ENCODE data around the gene H1-8. TPM values are rescaled to one million over a fixed set of nuclear protein-coding genes. Genes with fewer than 3 reads are reported as not detected.

Gene H1-8
- total and polyA plus RNA-seq, 4 donors = not detected

- whole genome bisulfite sequencing (ENCODE audit: insufficient coverage) = 73% methylated on average over 18 of the region's 18 CpGs
- Histone ChIP-seq H3K9me3 (ENCODE audit: control insufficient read depth, insufficient read depth, low read length) (no peaks in the 10 kb centered on the region), H3K27ac (ENCODE audit: low read depth, low read length) (no peak overlapping the region), H3K4me1 (ENCODE audit: control insufficient read depth, insufficient read depth, low read length) (peaks cover 17% of the 10 kb centered on the region), H3K27me3 (ENCODE audit: control insufficient read depth, insufficient read depth, low read length) (no peaks in the 10 kb centered on the region), H3K4me3 (ENCODE audit: low read depth, low read length) (no peak overlapping the region), H3K36me3 (ENCODE audit: control insufficient read depth, insufficient read depth, low read length) (peaks cover 49% of the 10 kb centered on the region)
- DNase-seq (ENCODE audit: low read depth in 4 of 6, low spot score in 6 of 6) = no peak
Measured at GRCh38 chr3:129567176-129567705, 24.3 kb downstream of the H1-8 start.

GRCh38 chr3:129567939-129568338 is 25.0 kb downstream of the H1-8 start:
- no peaks in the 10 kb centered on the region for H3K9me3 ChIP-seq (ENCODE audit: control insufficient read depth, insufficient read depth, low read length)
- peaks cover 12% of the 10 kb centered on the region for H3K4me1 ChIP-seq (ENCODE audit: control insufficient read depth, insufficient read depth, low read length)
- 68% methylated on average over 3 of the region's 6 CpGs for WGBS (ENCODE audit: insufficient coverage)
- no peak overlapping the region for H3K27ac ChIP-seq (ENCODE audit: low read depth, low read length)
- no peaks in the 10 kb centered on the region for H3K27me3 ChIP-seq (ENCODE audit: control insufficient read depth, insufficient read depth, low read length)
- no peak overlapping the region for H3K4me3 ChIP-seq (ENCODE audit: low read depth, low read length)
- DNase-seq (ENCODE audit: low read depth in 4 of 6, low spot score in 6 of 6) = no peak
- peaks cover 49% of the 10 kb centered on the region for H3K36me3 ChIP-seq (ENCODE audit: control insufficient read depth, insufficient read depth, low read length)

GRCh38 chr3:129569856-129570255 is 26.9 kb downstream of the H1-8 start:
- H3K4me3 ChIP-seq (ENCODE audit: low read depth, low read length) = no peak overlapping the region
- no peaks in the 10 kb centered on the region for H3K27me3 ChIP-seq (ENCODE audit: control insufficient read depth, insufficient read depth, low read length)
- peaks cover 48% of the 10 kb centered on the region for H3K36me3 ChIP-seq (ENCODE audit: control insufficient read depth, insufficient read depth, low read length)
- H3K9me3 ChIP-seq (ENCODE audit: control insufficient read depth, insufficient read depth, low read length) = no peaks in the 10 kb centered on the region
- DNase-seq (ENCODE audit: low read depth in 4 of 6, low spot score in 6 of 6) = no peak
- WGBS (ENCODE audit: insufficient coverage) = 100% methylated on average over 1 of the region's 7 CpGs
- peaks cover 12% of the 10 kb centered on the region for H3K4me1 ChIP-seq (ENCODE audit: control insufficient read depth, insufficient read depth, low read length)
- H3K27ac ChIP-seq (ENCODE audit: low read depth, low read length) = no peak overlapping the region

- H3K9me3 ChIP-seq (ENCODE audit: control insufficient read depth, insufficient read depth, low read length) = no peaks in the 10 kb centered on the region
- no peaks in the 10 kb centered on the region for H3K27me3 ChIP-seq (ENCODE audit: control insufficient read depth, insufficient read depth, low read length)
- H3K36me3 ChIP-seq (ENCODE audit: control insufficient read depth, insufficient read depth, low read length) = peaks cover 48% of the 10 kb centered on the region
- H3K27ac ChIP-seq (ENCODE audit: low read depth, low read length) = no peak overlapping the region
- peaks cover 17% of the 10 kb centered on the region for H3K4me1 ChIP-seq (ENCODE audit: control insufficient read depth, insufficient read depth, low read length)
- H3K4me3 ChIP-seq (ENCODE audit: low read depth, low read length) = no peak overlapping the region
- 96% methylated on average over 21 of the region's 22 CpGs for WGBS (ENCODE audit: insufficient coverage)
- no peak for DNase-seq (ENCODE audit: low read depth in 4 of 6, low spot score in 6 of 6)
Measured at GRCh38 chr3:129571605-129572547, 28.9 kb downstream of the H1-8 start.

- Histone ChIP-seq H3K36me3 (ENCODE audit: control insufficient read depth, insufficient read depth, low read length) (peaks cover 50% of the 10 kb centered on the region), H3K27me3 (ENCODE audit: control insufficient read depth, insufficient read depth, low read length) (no peaks in the 10 kb centered on the region)
- 84% methylated on average over 18 of the region's 18 CpGs for WGBS (ENCODE audit: insufficient coverage)
Measured at GRCh38 chr3:129572603-129573002, 29.6 kb downstream of the H1-8 start.

GRCh38 chr3:129573493-129573892 is 30.5 kb downstream of the H1-8 start:
- no peak overlapping the region for H3K4me3 ChIP-seq (ENCODE audit: low read depth, low read length)
- WGBS (ENCODE audit: insufficient coverage) = 94% methylated on average over 14 of the region's 14 CpGs
- H3K27me3 ChIP-seq (ENCODE audit: control insufficient read depth, insufficient read depth, low read length) = no peaks in the 10 kb centered on the region
- DNase-seq (ENCODE audit: low read depth in 4 of 6, low spot score in 6 of 6) = no peak
- H3K9me3 ChIP-seq (ENCODE audit: control insufficient read depth, insufficient read depth, low read length) = no peaks in the 10 kb centered on the region
- peaks cover 26% of the 10 kb centered on the region for H3K4me1 ChIP-seq (ENCODE audit: control insufficient read depth, insufficient read depth, low read length)
- peaks cover 56% of the 10 kb centered on the region for H3K36me3 ChIP-seq (ENCODE audit: control insufficient read depth, insufficient read depth, low read length)
- no peak overlapping the region for H3K27ac ChIP-seq (ENCODE audit: low read depth, low read length)

More at GRCh38 chr3:129572603-129573002, 29.6 kb downstream of the H1-8 start:
- no peak for DNase-seq (ENCODE audit: low read depth in 4 of 6, low spot score in 6 of 6)
- no peaks in the 10 kb centered on the region for H3K9me3 ChIP-seq (ENCODE audit: control insufficient read depth, insufficient read depth, low read length)
- H3K4me3 ChIP-seq (ENCODE audit: low read depth, low read length) = no peak overlapping the region
- H3K27ac ChIP-seq (ENCODE audit: low read depth, low read length) = no peak overlapping the region
- H3K4me1 ChIP-seq (ENCODE audit: control insufficient read depth, insufficient read depth, low read length) = peaks cover 18% of the 10 kb centered on the region

- WGBS (ENCODE audit: insufficient coverage) = 93% methylated on average over 24 of the region's 24 CpGs
- no peak overlapping the region for H3K4me3 ChIP-seq (ENCODE audit: low read depth, low read length)
- no peak for DNase-seq (ENCODE audit: low read depth in 4 of 6, low spot score in 6 of 6)
- H3K9me3 ChIP-seq (ENCODE audit: control insufficient read depth, insufficient read depth, low read length) = no peaks in the 10 kb centered on the region
- H3K27ac ChIP-seq (ENCODE audit: low read depth, low read length) = no peak overlapping the region
- H3K27me3 ChIP-seq (ENCODE audit: control insufficient read depth, insufficient read depth, low read length) = no peaks in the 10 kb centered on the region
- H3K4me1 ChIP-seq (ENCODE audit: control insufficient read depth, insufficient read depth, low read length) = peaks cover 26% of the 10 kb centered on the region
- peaks cover 61% of the 10 kb centered on the region for H3K36me3 ChIP-seq (ENCODE audit: control insufficient read depth, insufficient read depth, low read length)
Measured at GRCh38 chr3:129574206-129574605, 31.2 kb downstream of the H1-8 start.

GRCh38 chr3:129575233-129575996 is 32.4 kb downstream of the H1-8 start:
- peaks cover 60% of the 10 kb centered on the region for H3K36me3 ChIP-seq (ENCODE audit: control insufficient read depth, insufficient read depth, low read length)
- WGBS (ENCODE audit: insufficient coverage) = 84% methylated on average over 12 of the region's 19 CpGs
- DNase-seq (ENCODE audit: low read depth in 4 of 6, low spot score in 6 of 6) = no peak
- H3K4me1 ChIP-seq (ENCODE audit: control insufficient read depth, insufficient read depth, low read length) = peaks cover 26% of the 10 kb centered on the region
- no peak overlapping the region for H3K27ac ChIP-seq (ENCODE audit: low read depth, low read length)
- H3K27me3 ChIP-seq (ENCODE audit: control insufficient read depth, insufficient read depth, low read length) = no peaks in the 10 kb centered on the region
- no peaks in the 10 kb centered on the region for H3K9me3 ChIP-seq (ENCODE audit: control insufficient read depth, insufficient read depth, low read length)
- H3K4me3 ChIP-seq (ENCODE audit: low read depth, low read length) = no peak overlapping the region

GRCh38 chr3:129575997-129576384 is 33.0 kb downstream of the H1-8 start:
- peaks cover 26% of the 10 kb centered on the region for H3K4me1 ChIP-seq (ENCODE audit: control insufficient read depth, insufficient read depth, low read length)
- H3K9me3 ChIP-seq (ENCODE audit: control insufficient read depth, insufficient read depth, low read length) = no peaks in the 10 kb centered on the region
- 67% methylated on average over 10 of the region's 10 CpGs for WGBS (ENCODE audit: insufficient coverage)
- H3K4me3 ChIP-seq (ENCODE audit: low read depth, low read length) = no peak overlapping the region
- H3K27ac ChIP-seq (ENCODE audit: low read depth, low read length) = no peak overlapping the region
- no peak for DNase-seq (ENCODE audit: low read depth in 4 of 6, low spot score in 6 of 6)
- no peaks in the 10 kb centered on the region for H3K27me3 ChIP-seq (ENCODE audit: control insufficient read depth, insufficient read depth, low read length)
- H3K36me3 ChIP-seq (ENCODE audit: control insufficient read depth, insufficient read depth, low read length) = peaks cover 56% of the 10 kb centered on the region
